ENCODE measurements around the gene FSTL4.

FSTL4 gene

DNA sequence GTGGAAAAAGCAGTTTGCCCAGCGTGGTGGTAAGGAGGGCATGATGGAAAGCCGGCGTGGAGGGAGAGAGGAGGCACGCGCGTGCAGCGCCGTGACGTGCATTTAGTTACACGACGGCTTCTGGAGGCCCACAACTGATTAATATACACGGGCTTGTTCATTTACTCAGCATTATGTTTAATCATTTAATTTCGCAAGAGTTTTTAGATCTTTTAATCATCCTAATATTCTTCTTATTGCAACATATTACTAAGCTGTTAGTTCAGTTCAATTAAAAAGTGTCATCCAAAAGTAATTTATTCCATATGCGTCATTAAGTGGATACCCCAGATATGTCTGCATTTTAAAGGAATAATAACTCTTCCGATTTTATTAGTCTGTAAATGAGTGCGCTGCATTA, 340.0 kb downstream of the FSTL4 start:
- Histone ChIP-seq H3K36me3 (ENCODE audit: insufficient read depth) (no peaks in the 10 kb centered on the region), H3K27me3 (ENCODE audit: insufficient read depth, low read depth) (no peaks in the 10 kb centered on the region), H3K27ac (no peak overlapping the region), H3K4me2 (no peak overlapping the region), H3K9ac (no peak overlapping the region), H3K4me1 (ENCODE audit: low read depth, poor library complexity, severe bottlenecking) (no peaks in the 10 kb centered on the region), H3K4me3 (IDR thresholded peaks at IDR 0.05; ENCODE audit: insufficient read depth, low read depth, low read length) (no peak overlapping the region), H4K20me1 (ENCODE audit: insufficient read depth) (no peaks in the 10 kb centered on the region), H2AFZ (ENCODE audit: low read depth) (no peak overlapping the region), H3K79me2 (ENCODE audit: insufficient read depth, low read depth) (no peaks in the 10 kb centered on the region)
- TF ChIP-seq, protein P1, sequence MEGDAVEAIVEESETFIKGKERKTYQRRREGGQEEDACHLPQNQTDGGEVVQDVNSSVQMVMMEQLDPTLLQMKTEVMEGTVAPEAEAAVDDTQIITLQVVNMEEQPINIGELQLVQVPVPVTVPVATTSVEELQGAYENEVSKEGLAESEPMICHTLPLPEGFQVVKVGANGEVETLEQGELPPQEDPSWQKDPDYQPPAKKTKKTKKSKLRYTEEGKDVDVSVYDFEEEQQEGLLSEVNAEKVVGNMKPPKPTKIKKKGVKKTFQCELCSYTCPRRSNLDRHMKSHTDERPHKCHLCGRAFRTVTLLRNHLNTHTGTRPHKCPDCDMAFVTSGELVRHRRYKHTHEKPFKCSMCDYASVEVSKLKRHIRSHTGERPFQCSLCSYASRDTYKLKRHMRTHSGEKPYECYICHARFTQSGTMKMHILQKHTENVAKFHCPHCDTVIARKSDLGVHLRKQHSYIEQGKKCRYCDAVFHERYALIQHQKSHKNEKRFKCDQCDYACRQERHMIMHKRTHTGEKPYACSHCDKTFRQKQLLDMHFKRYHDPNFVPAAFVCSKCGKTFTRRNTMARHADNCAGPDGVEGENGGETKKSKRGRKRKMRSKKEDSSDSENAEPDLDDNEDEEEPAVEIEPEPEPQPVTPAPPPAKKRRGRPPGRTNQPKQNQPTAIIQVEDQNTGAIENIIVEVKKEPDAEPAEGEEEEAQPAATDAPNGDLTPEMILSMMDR (conservative IDR thresholded peaks at IDR 0.05; ENCODE audit: low read depth, low read length) = no peak

DNA sequence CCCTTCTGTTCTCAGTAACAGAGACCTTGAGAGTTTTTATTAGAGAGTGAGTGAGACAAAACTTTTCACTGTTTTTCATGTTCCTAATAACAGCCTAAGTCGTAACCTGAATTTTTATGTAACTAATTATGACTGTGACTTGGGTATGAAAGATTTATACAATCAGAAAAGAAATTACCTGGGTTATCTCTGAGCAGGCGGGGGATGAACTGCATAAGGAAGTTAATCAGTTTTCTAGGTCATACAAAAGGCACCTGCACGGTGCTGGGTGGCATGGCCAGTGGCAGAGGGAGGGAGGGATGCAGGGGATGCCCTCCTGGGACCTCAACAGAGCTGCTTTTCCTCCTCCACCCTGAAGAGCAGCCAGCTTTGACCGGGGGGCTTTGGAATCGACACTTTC, 340.7 kb downstream of the FSTL4 start:
- Histone ChIP-seq H3K4me2 (no peak overlapping the region), H3K79me2 (ENCODE audit: insufficient read depth, low read depth) (no peaks in the 10 kb centered on the region), H3K9ac (no peak overlapping the region), H2AFZ (ENCODE audit: low read depth) (no peak overlapping the region), H4K20me1 (ENCODE audit: insufficient read depth) (no peaks in the 10 kb centered on the region), H3K4me3 (IDR thresholded peaks at IDR 0.05; ENCODE audit: insufficient read depth, low read depth, low read length) (no peak overlapping the region), H3K27ac (no peak overlapping the region), H3K36me3 (ENCODE audit: insufficient read depth) (no peaks in the 10 kb centered on the region), H3K27me3 (ENCODE audit: insufficient read depth, low read depth) (no peaks in the 10 kb centered on the region), H3K4me1 (ENCODE audit: low read depth, poor library complexity, severe bottlenecking) (no peaks in the 10 kb centered on the region)
- TF ChIP-seq, protein P1 (conservative IDR thresholded peaks at IDR 0.05; ENCODE audit: low read depth, low read length) = no peak

DNA sequence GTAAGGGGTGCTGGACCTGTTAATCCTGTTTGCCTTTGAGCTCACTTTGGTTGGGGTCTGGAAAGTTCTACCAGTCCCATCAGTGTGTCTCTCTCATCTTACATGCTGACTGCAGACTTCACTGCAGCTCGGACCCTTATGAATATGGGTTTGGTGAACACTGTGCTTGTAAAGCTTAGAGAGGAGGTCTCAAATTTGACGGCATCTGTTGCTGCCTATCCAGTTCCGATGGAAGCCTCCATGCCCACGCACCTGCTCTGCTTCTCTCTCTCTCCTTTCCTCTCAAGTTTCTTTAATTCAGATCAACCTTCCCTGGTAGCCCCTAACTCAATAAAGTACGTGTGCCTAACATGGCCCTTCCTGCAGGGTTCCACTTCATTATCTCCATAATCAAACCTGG, 342.6 kb downstream of the FSTL4 start:
- Histone ChIP-seq H3K4me2 (no peak overlapping the region), H3K27ac (no peak overlapping the region), H3K27me3 (ENCODE audit: insufficient read depth, low read depth) (no peaks in the 10 kb centered on the region), H2AFZ (ENCODE audit: low read depth) (no peak overlapping the region), H3K9ac (no peak overlapping the region), H3K4me3 (IDR thresholded peaks at IDR 0.05; ENCODE audit: insufficient read depth, low read depth, low read length) (no peak overlapping the region), H3K79me2 (ENCODE audit: insufficient read depth, low read depth) (no peaks in the 10 kb centered on the region), H3K4me1 (ENCODE audit: low read depth, poor library complexity, severe bottlenecking) (peaks cover 8% of the 10 kb centered on the region), H4K20me1 (ENCODE audit: insufficient read depth) (no peaks in the 10 kb centered on the region), H3K36me3 (ENCODE audit: insufficient read depth) (no peaks in the 10 kb centered on the region)
- TF ChIP-seq, protein P1 (conservative IDR thresholded peaks at IDR 0.05; ENCODE audit: low read depth, low read length) = no peak

DNA sequence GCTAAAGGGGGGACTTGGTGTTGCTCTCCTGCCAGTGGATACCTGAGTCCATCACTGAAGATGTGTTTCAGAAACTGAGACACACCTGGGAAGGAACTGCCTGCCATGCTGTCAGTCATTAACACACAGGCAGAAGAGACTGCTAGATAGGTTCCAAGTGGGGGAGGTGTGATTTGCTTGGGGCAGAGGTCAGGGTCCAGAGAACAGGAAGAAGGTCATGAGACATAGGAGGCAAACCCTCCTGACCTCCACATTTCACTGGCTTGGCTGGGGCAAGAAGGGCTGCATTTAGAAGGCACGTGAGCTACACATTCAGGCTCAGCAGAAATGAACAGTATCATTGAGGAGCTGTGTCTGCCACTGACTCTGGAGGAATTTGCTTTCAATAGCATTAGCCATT, 344.7 kb downstream of the FSTL4 start:
- Histone ChIP-seq H3K36me3 (ENCODE audit: insufficient read depth) (no peaks in the 10 kb centered on the region), H3K9ac (no peak overlapping the region), H3K4me2 (no peak overlapping the region), H3K79me2 (ENCODE audit: insufficient read depth, low read depth) (no peaks in the 10 kb centered on the region), H3K27ac (no peak overlapping the region), H3K4me3 (IDR thresholded peaks at IDR 0.05; ENCODE audit: insufficient read depth, low read depth, low read length) (no peak overlapping the region), H2AFZ (ENCODE audit: low read depth) (no peak overlapping the region), H4K20me1 (ENCODE audit: insufficient read depth) (no peaks in the 10 kb centered on the region), H3K4me1 (ENCODE audit: low read depth, poor library complexity, severe bottlenecking) (peaks cover 8% of the 10 kb centered on the region), H3K27me3 (ENCODE audit: insufficient read depth, low read depth) (no peaks in the 10 kb centered on the region)
- TF ChIP-seq, protein P1 (conservative IDR thresholded peaks at IDR 0.05; ENCODE audit: low read depth, low read length) = no peak

All from KMS-11 (cell line).